ENCODE data around the gene TMEM184B. TPM values are rescaled to one million over a fixed set of nuclear protein-coding genes. Genes with fewer than 3 reads are reported as not detected.

TMEM184B gene
- total and polyA plus RNA-seq, 2 donors (not counting 1 experiment from before 2014, with no cell fraction given): 9.9 to 24.7 TPM

GRCh38 chr22:38172832-38173640 lies 99.8 kb downstream of the TMEM184B start:
- Histone ChIP-seq H2AFZ (ENCODE audit: insufficient read depth, low read depth, low read length, poor library complexity, severe bottlenecking) (no peak overlapping the region), H3K4me1 (ENCODE audit: control insufficient read depth in 2 of 2, insufficient read depth in 2 of 2, low read length in 2 of 2) (peaks cover 13 to 17% of the 10 kb centered on the region in 2 donors), H3K9me3 (ENCODE audit: control extremely low read depth in 1 of 3, control insufficient read depth in 2 of 3, insufficient read depth in 1 of 3, low read length in 2 of 3) (no peaks in the 10 kb centered on the region), H3K27ac (ENCODE audit: low read length in 2 of 2) (no peak overlapping the region), H3K27me3 (replicated peaks in 1 of 4; ENCODE audit: control extremely low read depth in 1 of 4, control insufficient read depth in 3 of 4, insufficient read depth in 4 of 4, low read length in 3 of 4) (no peaks in the 10 kb centered on the region), H3K9ac (ENCODE audit: low read length) (no peak overlapping the region), H3K4me3 (ENCODE audit: control extremely low read depth in 1 of 5, extremely low read depth in 1 of 5, insufficient read depth in 1 of 5, low read depth in 2 of 5, low read length in 4 of 5) (no peak overlapping the region), H4K20me1 (ENCODE audit: control insufficient read depth, insufficient read depth, low read length, poor library complexity, severe bottlenecking) (peaks cover 5% of the 10 kb centered on the region), H3K79me2 (ENCODE audit: control insufficient read depth, insufficient read depth, low read length) (peaks cover 48% of the 10 kb centered on the region), H3K36me3 (replicated peaks in 1 of 2; ENCODE audit: control extremely low read depth in 1 of 2, control insufficient read depth in 1 of 2, extremely low read depth in 1 of 2, insufficient read depth in 2 of 2, low read length in 1 of 2) (peaks cover 0 to 12% of the 10 kb centered on the region in 2 experiments), H3K4me2 (replicated peaks; ENCODE audit: low read depth, low read length, poor library complexity, severe bottlenecking) (no peak overlapping the region)
- Mint-ChIP-seq H3K9me3 (ENCODE audit: insufficient read depth) (no peaks in the 10 kb centered on the region), H3K27ac (no peak overlapping the region), H3K4me1 (peaks cover 17% of the 10 kb centered on the region), H3K4me3 (no peak overlapping the region), H3K27me3 (no peaks in the 10 kb centered on the region)
- TF ChIP-seq EZH2 (IDR thresholded peaks at IDR 0.05; ENCODE audit: borderline replicate concordance, insufficient read depth, low read depth, low read length, poor library complexity, severe bottlenecking) (no peak), CTCF (IDR thresholded peaks at IDR 0.05) (no peak)
- DNase-seq (no peak), ATAC-seq (ENCODE audit: low read depth) (no peak)
- intact Hi-C loops (cut with micrococcal nuclease): no loop called here
- WGBS (ENCODE audit: insufficient coverage): 59% methylated on average over 15 of the region's 16 CpGs
- CTCF ChIA-PET: no interaction called here
- POLR2A ChIA-PET: interaction anchor here (1.2 kb wide), 1 partner anchor 8 kb away, joined by 3 read pairs; no protein-coding TSS in a partner anchor
